HPDE6-E6E7 (cell line): Measurements from ENCODE around the gene RAB11FIP3.

Experiments used
- DNase-seq: peaks from one replicate; pipeline ENCODE4 v3.0.0; 2011; ENCODE audit warnings: missing footprints; ENCODE audit errors: extremely low spot score

Gene RAB11FIP3

GRCh38 chr16:553601-554296 is 128.3 kb downstream of the RAB11FIP3 start:
- no peak for DNase-seq

GRCh38 chr16:554297-554621 is 128.8 kb downstream of the RAB11FIP3 start:
- no peak for DNase-seq

- DNase-seq: peak; percentile 83
Observed at GRCh38 chr16:554640-555365, 129.4 kb downstream of the RAB11FIP3 start.

- DNase-seq: no peak
Observed at GRCh38 chr16:555528-556473, 130.4 kb downstream of the RAB11FIP3 start.

GRCh38 chr16:556474-557173 is 131.2 kb downstream of the RAB11FIP3 start:
- DNase-seq: no peak

GRCh38 chr16:557463-558297 is 132.2 kb downstream of the RAB11FIP3 start:
- DNase-seq: no peak

GRCh38 chr16:558298-559020 is 133.0 kb downstream of the RAB11FIP3 start:
- no peak for DNase-seq

GRCh38 chr16:559021-559380 is 133.6 kb downstream of the RAB11FIP3 start:
- no peak for DNase-seq

GRCh38 chr16:559411-560203 is 134.2 kb downstream of the RAB11FIP3 start:
- DNase-seq: no peak

GRCh38 chr16:560204-560700 is 134.8 kb downstream of the RAB11FIP3 start, which contains the start of gene PRR35:
Gene PRR35, plus strand, starts transcription at chr16:560394. Its CDS starts 2,901 bp downstream, at chr16:563295.
- DNase-seq: no peak

- DNase-seq: no peak
Observed at GRCh38 chr16:560701-561412, 135.4 kb downstream of the RAB11FIP3 start.

GRCh38 chr16:561413-561794 is 136.0 kb downstream of the RAB11FIP3 start:
- no peak for DNase-seq

GRCh38 chr16:561957-562938 is 136.8 kb downstream of the RAB11FIP3 start:
- no peak for DNase-seq

- no peak for DNase-seq
Observed at GRCh38 chr16:563072-563644, 137.7 kb downstream of the RAB11FIP3 start.

- no peak for DNase-seq
Observed at GRCh38 chr16:564690-565418, 139.4 kb downstream of the RAB11FIP3 start.
